GM12878 (cell line): ENCODE results near the gene TPPP3. TPM values are rescaled to one million over a fixed set of nuclear protein-coding genes. Genes with fewer than 3 reads are reported as not detected.

Experiments
- BMI1 ChIP-seq: fragments of 450-650 bp; IDR thresholded peaks from 2 replicates; pipeline ENCODE4 v1.6.1; 2016; ENCODE audit warnings: mild to moderate bottlenecking, moderate library complexity, borderline replicate concordance
- CREB1 ChIP-seq: IDR thresholded peaks from 2 replicates; pipeline ENCODE4 v1.6.1; 2012; ENCODE audit warnings: low read depth, mild to moderate bottlenecking, inconsistent platforms
- CREM ChIP-seq: IDR thresholded peaks from 2 replicates; pipeline ENCODE4 v1.6.1; 2014; ENCODE audit warnings: antibody characterized with exemption, low read depth
- HCFC1 ChIP-seq: fragments of 150-350 bp; IDR thresholded peaks from 2 replicates; pipeline ENCODE4 v1.6.1; 2014; ENCODE audit warnings: low read length
- IKZF1 ChIP-seq: fragments of 450-650 bp; conservative IDR thresholded peaks from 2 replicates; pipeline ENCODE4 v1.6.1; 2017; ENCODE audit warnings: antibody characterized with exemption, mild to moderate bottlenecking
- LARP7 ChIP-seq: fragments of 450-650 bp; IDR thresholded peaks from 2 replicates; pipeline ENCODE4 v1.6.1; 2017; ENCODE audit warnings: mild to moderate bottlenecking
- MXI1 ChIP-seq: fragments of 150-350 bp; IDR thresholded peaks from 2 replicates; pipeline ENCODE4 v1.6.1; 2011; ENCODE audit warnings: low read depth, mild to moderate bottlenecking, inconsistent platforms, low read length, improper control_type of control experiment
- NFIC ChIP-seq: IDR thresholded peaks from 2 replicates; pipeline ENCODE4 v1.6.1; 2012; ENCODE audit warnings: low read depth, mild to moderate bottlenecking, inconsistent platforms, low read length, moderate library complexity
- POLR2AphosphoS2 ChIP-seq: IDR thresholded peaks from 2 replicates; pipeline ENCODE4 v1.6.1; 2011; ENCODE audit warnings: low read depth, mild to moderate bottlenecking, low read length, improper control_type of control experiment, moderate library complexity
- RELA ChIP-seq: fragments of 450-650 bp; IDR thresholded peaks from 2 replicates; pipeline ENCODE4 v1.8.0; 2014; ENCODE audit warnings: borderline replicate concordance; ENCODE audit not compliant: partially characterized antibody
- SIX5 ChIP-seq: IDR thresholded peaks from 2 replicates; pipeline ENCODE4 v1.6.1; 2011; ENCODE audit warnings: mild to moderate bottlenecking, low read depth, low read length, moderate library complexity; ENCODE audit not compliant: severe bottlenecking
- SMARCA5 ChIP-seq: fragments of 450-650 bp; IDR thresholded peaks from 2 replicates; pipeline ENCODE4 v1.6.1; 2017; ENCODE audit warnings: mild to moderate bottlenecking
- ZNF207 ChIP-seq: fragments of 450-650 bp; IDR thresholded peaks from 2 replicates; pipeline ENCODE4 v1.6.1; 2014; ENCODE audit warnings: antibody characterized with exemption, mild to moderate bottlenecking, borderline replicate concordance
- ZNF217 ChIP-seq: fragments of 450-650 bp; IDR thresholded peaks from 2 replicates; pipeline ENCODE4 v1.6.1; 2017; ENCODE audit warnings: antibody characterized with exemption, mild to moderate bottlenecking
- polyA plus RNA-seq, 11 experiments: library from polyadenylated mRNA; depleted of rRNA in 4 of 11; unstranded in 6 of 11; stranded (reverse) in 5 of 11; fragments of >200 nt; fragmentation: Nextera tagmentation in 4 of 11; fragmentation: Illumina TruSeq in 1 of 11; extraction: Ambion mirVana in 4 of 11; extraction: Trizol in 1 of 11; gene quantifications; 1 replicate in 1 of 11; 2 replicates in 10 of 11; pipeline versions ENCODE4 v1.2.1 to v1.2.3, GENCODE V29; 2011 to 2016; ENCODE audit warnings: inconsistent platforms in 2 of 11, missing spikeins in 2 of 11, low read depth in 1 of 11
- total RNA-seq, 4 experiments: library from RNA; depleted of rRNA in 3 of 4; stranded (reverse); fragments of >200 nt in 3 of 4; fragmentation: Illumina TruSeq in 1 of 4; extraction: Trizol in 1 of 4; gene quantifications; 2 replicates each; pipeline versions ENCODE4 v1.2.1 to v1.2.3, GENCODE V29; 2013 to 2021
- TF ChIP-seq, protein P1 (sequence below): IDR thresholded peaks from 2 replicates; pipeline ENCODE4 v1.6.1; 2011; ENCODE audit warnings: low read depth, low read length, improper control_type of control experiment, borderline replicate concordance
- TF ChIP-seq, protein P2 (sequence below), 3 experiments: IDR thresholded peaks in 2 of 3; conservative IDR thresholded peaks in 1 of 3; 2 replicates each; pipeline ENCODE4 v1.5.1; 2011; ENCODE audit warnings: low read depth in 3 of 3, low read length in 3 of 3, mild to moderate bottlenecking in 3 of 3, control low read depth in 2 of 3, moderate library complexity in 2 of 3, inconsistent platforms in 1 of 3, mixed read lengths in 1 of 3; ENCODE audit not compliant: control insufficient read depth in 2 of 3, insufficient read depth in 1 of 3; ENCODE audit errors: extremely low read depth in 1 of 3
- TF ChIP-seq, protein P3 (sequence below): fragments of 450-650 bp; conservative IDR thresholded peaks from 2 replicates; pipeline ENCODE4 v1.6.1; 2017; ENCODE audit warnings: mild to moderate bottlenecking, moderate library complexity
- TF ChIP-seq, protein P4 (sequence below): fragments of 450-650 bp; IDR thresholded peaks from 2 replicates; pipeline ENCODE4 v1.6.1; 2018; ENCODE audit warnings: borderline replicate concordance, mild to moderate bottlenecking; ENCODE audit not compliant: partially characterized antibody

TPPP3 gene
- total and polyA plus RNA-seq, 10 of the 15 experiments (the other 5 are each of a cell fraction or from before 2014, with no cell fraction given), result 0.14 TPM; not detected in 9

DNA sequence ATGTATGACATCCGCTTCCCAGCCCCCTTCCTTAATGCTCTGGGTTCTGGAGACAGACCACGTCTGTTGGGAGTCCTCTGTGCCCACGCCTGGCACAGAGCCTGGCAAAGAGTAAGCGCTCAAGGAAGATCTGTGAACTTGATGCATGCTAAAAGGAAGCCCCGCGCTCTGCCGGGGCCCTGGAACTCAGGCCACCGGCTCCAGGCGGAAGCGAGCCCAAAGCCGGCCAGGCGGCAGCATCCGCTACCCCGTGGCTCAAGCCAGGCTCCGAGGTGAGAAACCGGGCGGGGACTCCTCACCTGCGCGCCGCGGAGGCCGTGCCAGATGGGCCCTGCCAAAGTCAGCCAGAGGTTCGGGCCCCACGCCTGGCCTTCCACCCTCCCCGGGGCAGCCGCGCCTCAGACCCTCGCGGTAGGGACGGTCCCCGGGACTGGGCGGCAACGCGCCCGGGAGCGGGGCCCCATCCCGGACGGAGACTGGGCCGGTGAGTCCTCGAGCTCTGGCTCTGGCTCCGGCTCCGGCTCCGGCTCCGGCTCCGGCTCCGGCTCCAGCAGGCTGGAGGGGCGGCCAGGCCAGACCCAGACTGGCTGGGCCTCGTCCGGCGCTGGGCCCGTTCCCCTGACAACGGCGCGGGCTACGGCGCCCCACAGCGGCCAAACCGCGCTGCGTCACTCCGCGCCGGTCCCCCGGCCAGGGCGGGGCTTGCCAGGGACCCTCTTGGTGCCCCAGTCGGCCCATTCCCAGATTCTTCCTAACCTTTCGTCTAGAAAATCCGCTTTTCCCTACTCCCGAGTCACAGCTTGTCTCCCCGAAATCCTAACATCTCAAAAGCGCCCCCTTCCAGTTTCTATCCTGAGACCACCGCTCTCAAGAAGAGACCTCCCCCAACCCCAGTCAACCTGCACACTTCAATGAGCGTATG, 22.8 kb upstream of the TPPP3 start, which contains the start of gene ZDHHC1 (continued):
- TF ChIP-seq, protein P1, sequence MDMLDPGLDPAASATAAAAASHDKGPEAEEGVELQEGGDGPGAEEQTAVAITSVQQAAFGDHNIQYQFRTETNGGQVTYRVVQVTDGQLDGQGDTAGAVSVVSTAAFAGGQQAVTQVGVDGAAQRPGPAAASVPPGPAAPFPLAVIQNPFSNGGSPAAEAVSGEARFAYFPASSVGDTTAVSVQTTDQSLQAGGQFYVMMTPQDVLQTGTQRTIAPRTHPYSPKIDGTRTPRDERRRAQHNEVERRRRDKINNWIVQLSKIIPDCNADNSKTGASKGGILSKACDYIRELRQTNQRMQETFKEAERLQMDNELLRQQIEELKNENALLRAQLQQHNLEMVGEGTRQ, result no peak
- TF ChIP-seq BMI1 (peak; percentile 79), HCFC1 (0 out of 2 replicates have a peak, but pooled peaks have one; percentile 28), MXI1 (peak; percentile 71; the same call in 1 of the 2 replicates), SIX5 (peak; percentile 21), CREB1 (peak; percentile 64; the same call in 1 of the 2 replicates), SMARCA5 (peak; percentile 64; the same call in 1 of the 2 replicates), LARP7 (peak; percentile 76), IKZF1 (peak; percentile 70), RELA (peak; percentile 25), ZNF217 (no peak), CREM (peak; percentile 38; the same call in 1 of the 2 replicates), POLR2AphosphoS2 (no peak), ZNF207 (0 out of 2 replicates have a peak, but pooled peaks have one; percentile 33), NFIC (no peak)
- TF ChIP-seq, protein P2, sequence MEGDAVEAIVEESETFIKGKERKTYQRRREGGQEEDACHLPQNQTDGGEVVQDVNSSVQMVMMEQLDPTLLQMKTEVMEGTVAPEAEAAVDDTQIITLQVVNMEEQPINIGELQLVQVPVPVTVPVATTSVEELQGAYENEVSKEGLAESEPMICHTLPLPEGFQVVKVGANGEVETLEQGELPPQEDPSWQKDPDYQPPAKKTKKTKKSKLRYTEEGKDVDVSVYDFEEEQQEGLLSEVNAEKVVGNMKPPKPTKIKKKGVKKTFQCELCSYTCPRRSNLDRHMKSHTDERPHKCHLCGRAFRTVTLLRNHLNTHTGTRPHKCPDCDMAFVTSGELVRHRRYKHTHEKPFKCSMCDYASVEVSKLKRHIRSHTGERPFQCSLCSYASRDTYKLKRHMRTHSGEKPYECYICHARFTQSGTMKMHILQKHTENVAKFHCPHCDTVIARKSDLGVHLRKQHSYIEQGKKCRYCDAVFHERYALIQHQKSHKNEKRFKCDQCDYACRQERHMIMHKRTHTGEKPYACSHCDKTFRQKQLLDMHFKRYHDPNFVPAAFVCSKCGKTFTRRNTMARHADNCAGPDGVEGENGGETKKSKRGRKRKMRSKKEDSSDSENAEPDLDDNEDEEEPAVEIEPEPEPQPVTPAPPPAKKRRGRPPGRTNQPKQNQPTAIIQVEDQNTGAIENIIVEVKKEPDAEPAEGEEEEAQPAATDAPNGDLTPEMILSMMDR (IDR thresholded peaks at IDR 0.05 in 2 of 3, conservative IDR thresholded peaks at IDR 0.05 in 1 of 3; ENCODE audit: control insufficient read depth in 2 of 3, extremely low read depth in 1 of 3, insufficient read depth in 1 of 3, low read depth in 3 of 3, low read length in 3 of 3), result peak; percentile 44 to 60 (median 48); a peak in 5 of 6 replicates
- TF ChIP-seq, protein P3, sequence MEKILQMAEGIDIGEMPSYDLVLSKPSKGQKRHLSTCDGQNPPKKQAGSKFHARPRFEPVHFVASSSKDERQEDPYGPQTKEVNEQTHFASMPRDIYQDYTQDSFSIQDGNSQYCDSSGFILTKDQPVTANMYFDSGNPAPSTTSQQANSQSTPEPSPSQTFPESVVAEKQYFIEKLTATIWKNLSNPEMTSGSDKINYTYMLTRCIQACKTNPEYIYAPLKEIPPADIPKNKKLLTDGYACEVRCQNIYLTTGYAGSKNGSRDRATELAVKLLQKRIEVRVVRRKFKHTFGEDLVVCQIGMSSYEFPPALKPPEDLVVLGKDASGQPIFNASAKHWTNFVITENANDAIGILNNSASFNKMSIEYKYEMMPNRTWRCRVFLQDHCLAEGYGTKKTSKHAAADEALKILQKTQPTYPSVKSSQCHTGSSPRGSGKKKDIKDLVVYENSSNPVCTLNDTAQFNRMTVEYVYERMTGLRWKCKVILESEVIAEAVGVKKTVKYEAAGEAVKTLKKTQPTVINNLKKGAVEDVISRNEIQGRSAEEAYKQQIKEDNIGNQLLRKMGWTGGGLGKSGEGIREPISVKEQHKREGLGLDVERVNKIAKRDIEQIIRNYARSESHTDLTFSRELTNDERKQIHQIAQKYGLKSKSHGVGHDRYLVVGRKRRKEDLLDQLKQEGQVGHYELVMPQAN, result peak; percentile 85
- TF ChIP-seq, protein P4, sequence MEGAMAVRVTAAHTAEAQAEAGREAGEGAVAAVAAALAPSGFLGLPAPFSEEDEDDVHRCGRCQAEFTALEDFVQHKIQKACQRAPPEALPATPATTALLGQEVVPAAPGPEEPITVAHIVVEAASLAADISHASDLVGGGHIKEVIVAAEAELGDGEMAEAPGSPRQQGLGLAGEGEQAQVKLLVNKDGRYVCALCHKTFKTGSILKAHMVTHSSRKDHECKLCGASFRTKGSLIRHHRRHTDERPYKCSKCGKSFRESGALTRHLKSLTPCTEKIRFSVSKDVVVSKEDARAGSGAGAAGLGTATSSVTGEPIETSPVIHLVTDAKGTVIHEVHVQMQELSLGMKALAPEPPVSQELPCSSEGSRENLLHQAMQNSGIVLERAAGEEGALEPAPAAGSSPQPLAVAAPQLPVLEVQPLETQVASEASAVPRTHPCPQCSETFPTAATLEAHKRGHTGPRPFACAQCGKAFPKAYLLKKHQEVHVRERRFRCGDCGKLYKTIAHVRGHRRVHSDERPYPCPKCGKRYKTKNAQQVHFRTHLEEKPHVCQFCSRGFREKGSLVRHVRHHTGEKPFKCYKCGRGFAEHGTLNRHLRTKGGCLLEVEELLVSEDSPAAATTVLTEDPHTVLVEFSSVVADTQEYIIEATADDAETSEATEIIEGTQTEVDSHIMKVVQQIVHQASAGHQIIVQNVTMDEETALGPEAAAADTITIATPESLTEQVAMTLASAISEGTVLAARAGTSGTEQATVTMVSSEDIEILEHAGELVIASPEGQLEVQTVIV, result no peak
